B cell (primary cell): ENCODE results near the gene DOCK8. TPM values are rescaled to one million over a fixed set of nuclear protein-coding genes. Genes with fewer than 3 reads are reported as not detected.

ENCODE experiments used
- ATAC-seq: fragments of 200-7000 bp; cut with Tn5 transposase; one replicate; pipeline ENCODE4 v1.10.0; 2021; ENCODE audit warnings: low read depth, mild to moderate bottlenecking, moderate number of reproducible peaks, moderate library complexity
- CTCF ChIA-PET: fragments of 350-600 bp; sonication (Branson Sonifier 250); formaldehyde crosslinking; loops from one replicate; lab custom pipeline; 2021; ENCODE audit warnings: antibody characterized with exemption, inconsistent platforms; lab: Charles Lee
- POLR2A ChIA-PET: fragments of 350-600 bp; sonication (Branson Sonifier 250); formaldehyde crosslinking; loops from one replicate; lab custom pipeline; 2021; ENCODE audit warnings: antibody characterized with exemption; lab: Charles Lee
- DNase-seq: peaks from one replicate; pipeline ENCODE4 v3.0.0; 2013
- H2AFZ ChIP-seq: 2 replicates; pipeline ENCODE4 v1.6.1; 2012; ENCODE audit warnings: mild to moderate bottlenecking, low read depth, low read length; ENCODE audit not compliant: insufficient read depth, poor library complexity, severe bottlenecking
- H3K27ac ChIP-seq, 2 donors: 1 replicate in 1 of 2; 2 replicates in 1 of 2; pipeline ENCODE4 v1.5.1; 2012 to 2013; ENCODE audit warnings: low read length in 2 of 2, mild to moderate bottlenecking in 2 of 2, moderate library complexity in 1 of 2
- H3K27me3 ChIP-seq, 4 experiments: fragments of 200-600 bp in 1 of 4; sonication (generic) in 1 of 4; replicated peaks in 1 of 4; 1 replicate in 2 of 4; 2 replicates in 2 of 4; pipeline versions ENCODE4 v1.6.1 to v1.7.0; 2013 to 2016; ENCODE audit warnings: low read length in 3 of 4, mild to moderate bottlenecking in 2 of 4, mixed read lengths in 1 of 4, moderate library complexity in 1 of 4; ENCODE audit not compliant: insufficient read depth in 4 of 4, control insufficient read depth in 3 of 4; ENCODE audit errors: control extremely low read depth in 1 of 4
- H3K36me3 ChIP-seq, 2 experiments: replicated peaks in 1 of 2; 1 replicate in 1 of 2; 2 replicates in 1 of 2; pipeline versions ENCODE4 v1.6.1 to v1.7.1; 2013; ENCODE audit warnings: low read length in 1 of 2; ENCODE audit not compliant: insufficient read depth in 2 of 2, control insufficient read depth in 1 of 2; ENCODE audit errors: control extremely low read depth in 1 of 2, extremely low read depth in 1 of 2
- H3K4me1 ChIP-seq, 2 donors: fragments of 200-600 bp in 1 of 2; sonication (generic) in 1 of 2; 1 replicate in 1 of 2; 2 replicates in 1 of 2; pipeline versions ENCODE4 v1.5.1 to v1.6.1; 2013 to 2017; ENCODE audit warnings: low read length in 2 of 2; ENCODE audit not compliant: control insufficient read depth in 2 of 2, insufficient read depth in 2 of 2
- H3K4me2 ChIP-seq: replicated peaks from 2 replicates; pipeline ENCODE3; 2012; ENCODE audit warnings: mild to moderate bottlenecking, low read depth, low read length; ENCODE audit not compliant: poor library complexity, severe bottlenecking
- H3K4me3 ChIP-seq, 5 experiments: fragments of 200-600 bp in 1 of 5; sonication (generic) in 1 of 5; 1 replicate in 3 of 5; 2 replicates in 2 of 5; pipeline versions ENCODE4 v1.5.1 to v1.7.0; 2011 to 2016; ENCODE audit warnings: low read length in 4 of 5, mild to moderate bottlenecking in 4 of 5, low read depth in 2 of 5, control low read depth in 1 of 5, moderate library complexity in 1 of 5; ENCODE audit not compliant: insufficient read depth in 1 of 5; ENCODE audit errors: control extremely low read depth in 1 of 5, extremely low read depth in 1 of 5
- H3K79me2 ChIP-seq: fragments of 200-600 bp; sonication (generic); one replicate; pipeline ENCODE4 v1.6.0; 2016; ENCODE audit warnings: low read length; ENCODE audit not compliant: control insufficient read depth, insufficient read depth
- H3K9ac ChIP-seq: fragments of 200-600 bp; sonication (generic); 2 replicates; pipeline ENCODE4 v1.6.1; 2017; ENCODE audit warnings: mild to moderate bottlenecking, low read length, moderate library complexity
- H3K9me3 ChIP-seq, 3 donors: one replicate each; pipeline versions ENCODE4 v1.6.1 to v1.7.1; 2013; ENCODE audit warnings: low read length in 2 of 3; ENCODE audit not compliant: control insufficient read depth in 2 of 3, insufficient read depth in 1 of 3; ENCODE audit errors: control extremely low read depth in 1 of 3
- H4K20me1 ChIP-seq: 2 replicates; pipeline ENCODE4 v1.6.0; 2012; ENCODE audit warnings: mild to moderate bottlenecking, low read length; ENCODE audit not compliant: insufficient read depth, control insufficient read depth, poor library complexity, severe bottlenecking
- H3K27ac Mint-ChIP-seq: one replicate; pipeline ENCODE4 v1.8.0; 2021; ENCODE audit warnings: mixed read lengths
- H3K27me3 Mint-ChIP-seq: one replicate; pipeline ENCODE4 v1.8.0; 2021; ENCODE audit warnings: mixed read lengths
- H3K4me1 Mint-ChIP-seq: one replicate; pipeline ENCODE4 v1.8.0; 2021; ENCODE audit warnings: mixed read lengths
- H3K4me3 Mint-ChIP-seq: one replicate; pipeline ENCODE4 v1.8.0; 2021; ENCODE audit warnings: mixed read lengths
- H3K9me3 Mint-ChIP-seq: one replicate; pipeline ENCODE4 v1.8.0; 2022; ENCODE audit warnings: mixed read lengths; ENCODE audit not compliant: insufficient read depth
- EZH2 ChIP-seq: IDR thresholded peaks from 2 replicates; pipeline ENCODE4 v1.6.1; 2012; ENCODE audit warnings: borderline replicate concordance, low read depth, mild to moderate bottlenecking, moderate library complexity, low read length; ENCODE audit not compliant: insufficient read depth, poor library complexity, severe bottlenecking
- WGBS: methylation state at CpG from one replicate; pipeline ENCODE4 v1.1.5; 2013; ENCODE audit warnings: missing lambda C conversion rate; ENCODE audit not compliant: insufficient coverage; 5-methylcytosine and 5-hydroxymethylcytosine counted together
- intact Hi-C: fragments of 100-400 bp; cut with micrococcal nuclease; formaldehyde crosslinking; loops from one replicate; pipeline ENCODE4 v1.10.0; 2022
- polyA plus RNA-seq: library from polyadenylated mRNA; depleted of rRNA; stranded (reverse); fragments of >200 nt; gene quantifications from 2 replicates; pipeline ENCODE4 v1.2.3, GENCODE V29; 2012
- total RNA-seq, 2 donors: library from RNA; stranded (reverse); fragments of 120-200 nt in 1 of 2; gene quantifications; 1 replicate in 1 of 2; 2 replicates in 1 of 2; pipeline versions ENCODE4 v1.2.3 to v1.2.4, GENCODE V29; 2013 to 2022
- TF ChIP-seq, protein P1 (sequence below): fragments of 200-600 bp; IDR thresholded peaks from one replicate; pipeline ENCODE4 v1.8.0; 2022; ENCODE audit warnings: antibody characterized with exemption, mild to moderate bottlenecking

DOCK8 gene
- total and polyA plus RNA-seq, 2 donors (not counting 1 experiment from before 2014, with no cell fraction given) = 47.6 to 288 TPM

DNA sequence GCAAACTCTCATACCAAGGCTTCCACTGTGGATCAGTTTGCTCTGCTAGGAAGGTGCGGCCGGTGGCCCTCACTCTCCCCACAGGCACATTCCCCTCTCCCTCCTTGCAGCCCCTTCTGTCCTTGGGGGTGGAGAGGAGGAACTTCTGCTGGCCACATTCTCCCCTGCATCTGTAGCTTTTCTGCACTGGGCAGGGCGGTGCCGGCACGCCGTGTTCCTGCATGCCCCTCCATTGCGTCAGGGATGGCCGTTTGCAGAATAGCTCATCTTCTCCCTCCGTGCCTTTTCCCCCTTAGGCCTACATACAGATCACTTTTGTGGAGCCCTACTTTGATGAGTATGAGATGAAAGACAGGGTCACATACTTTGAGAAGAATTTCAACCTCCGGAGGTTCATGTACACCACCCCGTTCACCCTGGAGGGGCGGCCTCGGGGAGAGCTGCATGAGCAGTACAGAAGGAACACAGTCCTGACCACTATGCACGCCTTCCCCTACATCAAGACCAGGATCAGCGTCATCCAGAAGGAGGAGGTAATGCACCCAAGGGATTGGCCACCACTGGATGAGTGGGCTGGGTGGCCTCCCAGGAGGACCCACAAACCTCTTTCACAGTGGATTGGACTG lies 231.5 kb downstream of the DOCK8 start:
- H3K36me3 ChIP-seq = peaks cover 40 to 96% of the 10 kb centered on the region in 2 experiments
- WGBS = 97% methylated on average over 6 of the region's 15 CpGs

More for the DNA sequence above, 231.5 kb downstream of the DOCK8 start:
- Histone ChIP-seq H4K20me1 (peaks cover 9% of the 10 kb centered on the region), H3K4me3 (no peak overlapping the region), H3K27ac (no peak overlapping the region), H3K79me2 (no peaks in the 10 kb centered on the region), H2AFZ (no peak overlapping the region), H3K27me3 (no peaks in the 10 kb centered on the region), H3K9me3 (no peaks in the 10 kb centered on the region), H3K9ac (no peak overlapping the region), H3K4me2 (no peak overlapping the region), H3K4me1 (no peaks in the 10 kb centered on the region)
- no peak for DNase-seq
- Mint-ChIP-seq H3K4me3 (no peak overlapping the region), H3K4me1 (peaks cover 6% of the 10 kb centered on the region), H3K9me3 (no peaks in the 10 kb centered on the region), H3K27ac (no peak overlapping the region), H3K27me3 (no peaks in the 10 kb centered on the region)
- intact Hi-C loops = no loop called here
- no peak for TF ChIP-seq EZH2
- TF ChIP-seq, protein P1, sequence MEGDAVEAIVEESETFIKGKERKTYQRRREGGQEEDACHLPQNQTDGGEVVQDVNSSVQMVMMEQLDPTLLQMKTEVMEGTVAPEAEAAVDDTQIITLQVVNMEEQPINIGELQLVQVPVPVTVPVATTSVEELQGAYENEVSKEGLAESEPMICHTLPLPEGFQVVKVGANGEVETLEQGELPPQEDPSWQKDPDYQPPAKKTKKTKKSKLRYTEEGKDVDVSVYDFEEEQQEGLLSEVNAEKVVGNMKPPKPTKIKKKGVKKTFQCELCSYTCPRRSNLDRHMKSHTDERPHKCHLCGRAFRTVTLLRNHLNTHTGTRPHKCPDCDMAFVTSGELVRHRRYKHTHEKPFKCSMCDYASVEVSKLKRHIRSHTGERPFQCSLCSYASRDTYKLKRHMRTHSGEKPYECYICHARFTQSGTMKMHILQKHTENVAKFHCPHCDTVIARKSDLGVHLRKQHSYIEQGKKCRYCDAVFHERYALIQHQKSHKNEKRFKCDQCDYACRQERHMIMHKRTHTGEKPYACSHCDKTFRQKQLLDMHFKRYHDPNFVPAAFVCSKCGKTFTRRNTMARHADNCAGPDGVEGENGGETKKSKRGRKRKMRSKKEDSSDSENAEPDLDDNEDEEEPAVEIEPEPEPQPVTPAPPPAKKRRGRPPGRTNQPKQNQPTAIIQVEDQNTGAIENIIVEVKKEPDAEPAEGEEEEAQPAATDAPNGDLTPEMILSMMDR = no peak
- POLR2A ChIA-PET = interaction anchor here (0.6 kb wide), 1 partner anchor 72 kb away, joined by 4 read pairs; no protein-coding TSS in a partner anchor
- no peak for ATAC-seq
- CTCF ChIA-PET = no interaction called here
